Daoy (cell line): ENCODE results near the gene CLASRP. TPM values are rescaled to one million over a fixed set of nuclear protein-coding genes. Genes with fewer than 3 reads are reported as not detected.
"Not testable (repeated sequence)": the region's sequence is repeated elsewhere in the genome, so short reads cannot be mapped to it uniquely, and the experiment has no call there.

Experiments
- DNase-seq: peaks from one replicate; pipeline ENCODE4 v3.0.0-alpha.2; 2015; ENCODE audit warnings: low read depth
- total RNA-seq: library from RNA; depleted of rRNA; stranded (reverse); fragments of >200 nt; shearing (Covaris generic); gene quantifications from 2 replicates; pipeline ENCODE4 v1.2.3, GENCODE V29; 2014; rRNA removed

The CLASRP gene
- total RNA-seq, result 61.6 and 80.7 TPM in 2 replicates

- DNase-seq, result peak; percentile 94
Measured at GRCh38 chr19:45038931-45039893, at the start of gene CLASRP. Gene CLASRP (plus strand): TSS chr19:45039045. CDS start chr19:45040213, 1,168 bp downstream.

GRCh38 chr19:44990459-44990858 is 48.4 kb upstream of the CLASRP start:
- DNase-seq, result no peak

- DNase-seq, result no peak
Measured at GRCh38 chr19:44990966-44991365, 47.9 kb upstream of the CLASRP start.

- no peak for DNase-seq
Measured at GRCh38 chr19:44992336-44993163, 46.3 kb upstream of the CLASRP start.

GRCh38 chr19:44993526-44993925 is 45.3 kb upstream of the CLASRP start:
- no peak for DNase-seq

GRCh38 chr19:44993926-44994537 is 44.8 kb upstream of the CLASRP start:
- no peak for DNase-seq

- DNase-seq, result no peak
Measured at GRCh38 chr19:44998025-44998424, 40.8 kb upstream of the CLASRP start.

GRCh38 chr19:44999131-44999925 is 39.5 kb upstream of the CLASRP start:
- DNase-seq, result not testable (repeated sequence)

GRCh38 chr19:45000665-45001064 is 38.2 kb upstream of the CLASRP start:
- not testable (repeated sequence) for DNase-seq

GRCh38 chr19:45001087-45001739 is 37.6 kb upstream of the CLASRP start, which contains the start of gene RELB:
Gene RELB (plus strand): TSS chr19:45001464. CDS start chr19:45001580, 116 bp downstream.
- peak; percentile 97 for DNase-seq

- no peak for DNase-seq
Measured at GRCh38 chr19:45003485-45003884, 35.4 kb upstream of the CLASRP start.

GRCh38 chr19:45005787-45006186 is 33.1 kb upstream of the CLASRP start:
- no peak for DNase-seq

GRCh38 chr19:45008552-45008951 is 30.3 kb upstream of the CLASRP start:
- DNase-seq, result no peak

GRCh38 chr19:45009625-45010255 is 29.1 kb upstream of the CLASRP start:
- no peak for DNase-seq

GRCh38 chr19:45010306-45010705 is 28.5 kb upstream of the CLASRP start:
- no peak for DNase-seq

- DNase-seq, result no peak
Measured at GRCh38 chr19:45011959-45012358, 26.9 kb upstream of the CLASRP start.

GRCh38 chr19:45016388-45017314 is 22.2 kb upstream of the CLASRP start:
- peak; percentile 67 for DNase-seq

GRCh38 chr19:45019187-45019586 is 19.7 kb upstream of the CLASRP start:
- no peak for DNase-seq

- no peak for DNase-seq
Measured at GRCh38 chr19:45020071-45020470, 18.8 kb upstream of the CLASRP start.
